K562 (cell line): ENCODE data around the gene ARHGAP9. TPM values are rescaled to one million over a fixed set of nuclear protein-coding genes. Genes with fewer than 3 reads are reported as not detected.

Experiments
- ETS2 ChIP-seq: IDR thresholded peaks from 2 replicates; pipeline ENCODE4 v1.6.1; 2016; ENCODE audit warnings: borderline replicate concordance, missing genetic modification characterization, mild to moderate bottlenecking, moderate library complexity, missing compliant biosample characterization; ENCODE audit not compliant: poor library complexity, severe bottlenecking
- MTA1 ChIP-seq: fragments of 450-650 bp; IDR thresholded peaks from 2 replicates; pipeline ENCODE4 v1.6.1; 2017; ENCODE audit warnings: borderline replicate concordance
- SMAD3 ChIP-seq: fragments of 450-650 bp; formaldehyde crosslinking; conservative IDR thresholded peaks from 2 replicates; pipeline ENCODE4 v1.4.0; 2020; ENCODE audit warnings: mild to moderate bottlenecking
- TEAD2 ChIP-seq: fragments of 450-650 bp; IDR thresholded peaks from 2 replicates; pipeline ENCODE4 v1.6.1; 2016; ENCODE audit warnings: missing genetic modification characterization, control low read depth, missing compliant biosample characterization
- ZEB2 ChIP-seq: fragments of 450-650 bp; IDR thresholded peaks from 2 replicates; pipeline ENCODE4 v1.6.1; 2016
- ZNF695 ChIP-seq: fragments of 450-650 bp; formaldehyde crosslinking; IDR thresholded peaks from 2 replicates; pipeline ENCODE4 v1.4.0; 2020; ENCODE audit warnings: mild to moderate bottlenecking, moderate library complexity
- polyA plus RNA-seq, 8 experiments: library from polyadenylated mRNA; depleted of rRNA in 4 of 8; stranded (reverse) in 5 of 8; unstranded in 3 of 8; fragments of >200 nt; fragmentation: Nextera tagmentation in 2 of 8; fragmentation: Illumina TruSeq in 1 of 8; extraction: Ambion mirVana in 2 of 8; extraction: Trizol in 1 of 8; gene quantifications; 2 replicates each; pipeline versions ENCODE4 v1.2.1 to v1.2.3, GENCODE V29; 2011 to 2014; ENCODE audit warnings: inconsistent platforms in 1 of 8, missing spikeins in 1 of 8
- total RNA-seq, 7 experiments: library from RNA; depleted of rRNA in 6 of 7; stranded (reverse); fragments of >200 nt in 6 of 7; fragmentation: Illumina TruSeq in 2 of 7; extraction: Trizol in 2 of 7; gene quantifications; 2 replicates each; pipeline versions ENCODE4 v1.2.1 to v1.2.3, GENCODE V29; 2011 to 2021; ENCODE audit warnings: low replicate concordance in 1 of 7
- TF ChIP-seq, protein P1 (sequence below): sonication (generic); formaldehyde crosslinking; IDR thresholded peaks from 2 replicates; pipeline ENCODE4 v1.8.1; 2022; ENCODE audit warnings: missing genetic modification reagents
- TF ChIP-seq, protein P2 (sequence below): sonication (generic); formaldehyde crosslinking; IDR thresholded peaks from 2 replicates; pipeline ENCODE4 v1.8.0; 2022; ENCODE audit warnings: missing genetic modification reagents, mild to moderate bottlenecking, borderline replicate concordance
- TF ChIP-seq, protein P3 (sequence below): IDR thresholded peaks from 2 replicates; pipeline ENCODE4 v1.6.1; 2014; ENCODE audit warnings: antibody characterized with exemption
- TF ChIP-seq, protein P4 (sequence below): fragments of 250-450 bp; sonication (Bioruptor Pico); IDR thresholded peaks from 2 replicates; pipeline ENCODE4 v1.5.0; 2021
- TF ChIP-seq, protein P5 (sequence below): fragments of 250-450 bp; sonication (Bioruptor Pico); IDR thresholded peaks from 2 replicates; pipeline ENCODE4 v1.4.0; 2020; ENCODE audit warnings: mild to moderate bottlenecking, moderate library complexity
- TF ChIP-seq, protein P6 (sequence below): fragments of 450-650 bp; formaldehyde crosslinking; IDR thresholded peaks from 2 replicates; pipeline ENCODE4 v1.4.0; 2020; ENCODE audit warnings: mild to moderate bottlenecking, moderate library complexity
- TF ChIP-seq, protein P7 (sequence below): IDR thresholded peaks from 2 replicates; pipeline ENCODE4 v1.6.1; 2016; ENCODE audit warnings: missing genetic modification characterization, missing compliant biosample characterization
- TF ChIP-seq, protein P8 (sequence below): fragments of 250-450 bp; sonication (Bioruptor Pico); IDR thresholded peaks from 2 replicates; pipeline ENCODE4 v1.5.0; 2021

The ARHGAP9 gene
- total and polyA plus RNA-seq, 9 of the 15 experiments (the other 6 are each of a cell fraction or from before 2014, with no cell fraction given), result 1.5 to 10.2 (median 5.1) TPM

DNA sequence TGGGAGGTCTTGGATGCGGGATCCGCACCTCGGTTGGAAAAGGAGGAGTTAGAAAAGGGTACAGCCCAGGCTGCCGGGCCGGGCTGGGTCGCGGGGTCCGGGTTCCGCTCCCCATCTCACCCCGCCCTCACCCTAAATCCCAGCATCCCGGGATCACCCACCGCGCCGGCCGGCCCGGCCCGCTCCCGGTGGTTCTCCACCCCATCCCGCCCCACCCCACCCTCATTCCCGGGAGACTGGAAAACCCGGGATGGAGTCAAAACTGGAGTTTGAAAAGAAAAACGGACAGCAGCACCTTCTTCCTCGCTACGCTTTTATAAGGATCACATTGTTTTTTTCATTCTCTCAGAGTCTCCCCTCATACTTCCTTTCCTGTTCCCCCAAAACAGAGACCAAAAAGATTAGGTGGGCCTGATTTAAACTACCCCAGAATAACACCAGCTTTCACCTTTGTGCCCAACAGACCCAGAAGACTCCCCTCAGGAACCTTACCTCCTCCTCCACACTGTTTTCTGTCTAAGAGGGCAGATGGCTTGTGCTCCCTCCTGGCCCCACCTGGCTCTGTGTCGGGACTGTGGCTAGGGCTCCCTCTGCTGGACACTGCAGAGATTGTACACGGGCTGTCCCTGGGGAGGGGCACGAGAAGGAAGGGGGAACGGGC lies 17.3 kb downstream of the ARHGAP9 start (continued):
- TF ChIP-seq, protein P1, sequence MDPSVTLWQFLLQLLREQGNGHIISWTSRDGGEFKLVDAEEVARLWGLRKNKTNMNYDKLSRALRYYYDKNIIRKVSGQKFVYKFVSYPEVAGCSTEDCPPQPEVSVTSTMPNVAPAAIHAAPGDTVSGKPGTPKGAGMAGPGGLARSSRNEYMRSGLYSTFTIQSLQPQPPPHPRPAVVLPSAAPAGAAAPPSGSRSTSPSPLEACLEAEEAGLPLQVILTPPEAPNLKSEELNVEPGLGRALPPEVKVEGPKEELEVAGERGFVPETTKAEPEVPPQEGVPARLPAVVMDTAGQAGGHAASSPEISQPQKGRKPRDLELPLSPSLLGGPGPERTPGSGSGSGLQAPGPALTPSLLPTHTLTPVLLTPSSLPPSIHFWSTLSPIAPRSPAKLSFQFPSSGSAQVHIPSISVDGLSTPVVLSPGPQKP (CRISPR knock-in tag), result no peak
- TF ChIP-seq, protein P2, sequence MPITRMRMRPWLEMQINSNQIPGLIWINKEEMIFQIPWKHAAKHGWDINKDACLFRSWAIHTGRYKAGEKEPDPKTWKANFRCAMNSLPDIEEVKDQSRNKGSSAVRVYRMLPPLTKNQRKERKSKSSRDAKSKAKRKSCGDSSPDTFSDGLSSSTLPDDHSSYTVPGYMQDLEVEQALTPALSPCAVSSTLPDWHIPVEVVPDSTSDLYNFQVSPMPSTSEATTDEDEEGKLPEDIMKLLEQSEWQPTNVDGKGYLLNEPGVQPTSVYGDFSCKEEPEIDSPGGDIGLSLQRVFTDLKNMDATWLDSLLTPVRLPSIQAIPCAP (CRISPR knock-in tag), result no peak
- no peak for TF ChIP-seq SMAD3 (CRISPR knock-in tag)
- no peak for TF ChIP-seq MTA1
- TF ChIP-seq, protein P3, sequence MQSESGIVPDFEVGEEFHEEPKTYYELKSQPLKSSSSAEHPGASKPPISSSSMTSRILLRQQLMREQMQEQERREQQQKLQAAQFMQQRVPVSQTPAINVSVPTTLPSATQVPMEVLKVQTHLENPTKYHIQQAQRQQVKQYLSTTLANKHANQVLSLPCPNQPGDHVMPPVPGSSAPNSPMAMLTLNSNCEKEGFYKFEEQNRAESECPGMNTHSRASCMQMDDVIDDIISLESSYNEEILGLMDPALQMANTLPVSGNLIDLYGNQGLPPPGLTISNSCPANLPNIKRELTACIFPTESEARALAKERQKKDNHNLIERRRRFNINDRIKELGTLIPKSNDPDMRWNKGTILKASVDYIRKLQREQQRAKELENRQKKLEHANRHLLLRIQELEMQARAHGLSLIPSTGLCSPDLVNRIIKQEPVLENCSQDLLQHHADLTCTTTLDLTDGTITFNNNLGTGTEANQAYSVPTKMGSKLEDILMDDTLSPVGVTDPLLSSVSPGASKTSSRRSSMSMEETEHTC, result no peak
- no peak for TF ChIP-seq ZNF695
- TF ChIP-seq, protein P4, sequence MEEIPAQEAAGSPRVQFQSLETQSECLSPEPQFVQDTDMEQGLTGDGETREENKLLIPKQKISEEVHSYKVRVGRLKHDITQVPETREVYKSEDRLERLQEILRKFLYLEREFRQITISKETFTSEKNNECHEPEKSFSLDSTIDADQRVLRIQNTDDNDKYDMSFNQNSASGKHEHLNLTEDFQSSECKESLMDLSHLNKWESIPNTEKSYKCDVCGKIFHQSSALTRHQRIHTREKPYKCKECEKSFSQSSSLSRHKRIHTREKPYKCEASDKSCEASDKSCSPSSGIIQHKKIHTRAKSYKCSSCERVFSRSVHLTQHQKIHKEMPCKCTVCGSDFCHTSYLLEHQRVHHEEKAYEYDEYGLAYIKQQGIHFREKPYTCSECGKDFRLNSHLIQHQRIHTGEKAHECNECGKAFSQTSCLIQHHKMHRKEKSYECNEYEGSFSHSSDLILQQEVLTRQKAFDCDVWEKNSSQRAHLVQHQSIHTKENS (CRISPR knock-in tag), result no peak
- TF ChIP-seq, protein P5, sequence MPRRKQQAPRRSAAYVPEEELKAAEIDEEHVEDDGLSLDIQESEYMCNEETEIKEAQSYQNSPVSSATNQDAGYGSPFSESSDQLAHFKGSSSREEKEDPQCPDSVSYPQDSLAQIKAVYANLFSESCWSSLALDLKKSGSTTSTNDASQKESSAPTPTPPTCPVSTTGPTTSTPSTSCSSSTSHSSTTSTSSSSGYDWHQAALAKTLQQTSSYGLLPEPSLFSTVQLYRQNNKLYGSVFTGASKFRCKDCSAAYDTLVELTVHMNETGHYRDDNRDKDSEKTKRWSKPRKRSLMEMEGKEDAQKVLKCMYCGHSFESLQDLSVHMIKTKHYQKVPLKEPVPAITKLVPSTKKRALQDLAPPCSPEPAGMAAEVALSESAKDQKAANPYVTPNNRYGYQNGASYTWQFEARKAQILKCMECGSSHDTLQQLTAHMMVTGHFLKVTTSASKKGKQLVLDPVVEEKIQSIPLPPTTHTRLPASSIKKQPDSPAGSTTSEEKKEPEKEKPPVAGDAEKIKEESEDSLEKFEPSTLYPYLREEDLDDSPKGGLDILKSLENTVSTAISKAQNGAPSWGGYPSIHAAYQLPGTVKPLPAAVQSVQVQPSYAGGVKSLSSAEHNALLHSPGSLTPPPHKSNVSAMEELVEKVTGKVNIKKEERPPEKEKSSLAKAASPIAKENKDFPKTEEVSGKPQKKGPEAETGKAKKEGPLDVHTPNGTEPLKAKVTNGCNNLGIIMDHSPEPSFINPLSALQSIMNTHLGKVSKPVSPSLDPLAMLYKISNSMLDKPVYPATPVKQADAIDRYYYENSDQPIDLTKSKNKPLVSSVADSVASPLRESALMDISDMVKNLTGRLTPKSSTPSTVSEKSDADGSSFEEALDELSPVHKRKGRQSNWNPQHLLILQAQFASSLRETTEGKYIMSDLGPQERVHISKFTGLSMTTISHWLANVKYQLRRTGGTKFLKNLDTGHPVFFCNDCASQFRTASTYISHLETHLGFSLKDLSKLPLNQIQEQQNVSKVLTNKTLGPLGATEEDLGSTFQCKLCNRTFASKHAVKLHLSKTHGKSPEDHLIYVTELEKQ (CRISPR knock-in tag), result no peak
- TF ChIP-seq TEAD2 (tag), result no peak
- TF ChIP-seq ETS2 (tag), result no peak
- TF ChIP-seq, protein P6, sequence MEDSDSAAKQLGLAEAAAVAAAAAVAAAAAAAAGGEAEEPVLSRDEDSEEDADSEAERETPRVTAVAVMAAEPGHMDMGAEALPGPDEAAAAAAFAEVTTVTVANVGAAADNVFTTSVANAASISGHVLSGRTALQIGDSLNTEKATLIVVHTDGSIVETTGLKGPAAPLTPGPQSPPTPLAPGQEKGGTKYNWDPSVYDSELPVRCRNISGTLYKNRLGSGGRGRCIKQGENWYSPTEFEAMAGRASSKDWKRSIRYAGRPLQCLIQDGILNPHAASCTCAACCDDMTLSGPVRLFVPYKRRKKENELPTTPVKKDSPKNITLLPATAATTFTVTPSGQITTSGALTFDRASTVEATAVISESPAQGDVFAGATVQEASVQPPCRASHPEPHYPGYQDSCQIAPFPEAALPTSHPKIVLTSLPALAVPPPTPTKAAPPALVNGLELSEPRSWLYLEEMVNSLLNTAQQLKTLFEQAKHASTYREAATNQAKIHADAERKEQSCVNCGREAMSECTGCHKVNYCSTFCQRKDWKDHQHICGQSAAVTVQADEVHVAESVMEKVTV (CRISPR knock-in tag), result no peak; the same call in 1 of the 2 replicates
- TF ChIP-seq, protein P7, sequence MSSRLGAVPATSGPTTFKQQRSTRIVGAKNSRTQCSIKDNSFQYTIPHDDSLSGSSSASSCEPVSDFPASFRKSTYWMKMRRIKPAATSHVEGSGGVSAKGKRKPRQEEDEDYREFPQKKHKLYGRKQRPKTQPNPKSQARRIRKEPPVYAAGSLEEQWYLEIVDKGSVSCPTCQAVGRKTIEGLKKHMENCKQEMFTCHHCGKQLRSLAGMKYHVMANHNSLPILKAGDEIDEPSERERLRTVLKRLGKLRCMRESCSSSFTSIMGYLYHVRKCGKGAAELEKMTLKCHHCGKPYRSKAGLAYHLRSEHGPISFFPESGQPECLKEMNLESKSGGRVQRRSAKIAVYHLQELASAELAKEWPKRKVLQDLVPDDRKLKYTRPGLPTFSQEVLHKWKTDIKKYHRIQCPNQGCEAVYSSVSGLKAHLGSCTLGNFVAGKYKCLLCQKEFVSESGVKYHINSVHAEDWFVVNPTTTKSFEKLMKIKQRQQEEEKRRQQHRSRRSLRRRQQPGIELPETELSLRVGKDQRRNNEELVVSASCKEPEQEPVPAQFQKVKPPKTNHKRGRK, result no peak
- peak; percentile 87; the same call in 1 of the 2 replicates for TF ChIP-seq ZEB2
- TF ChIP-seq, protein P8, sequence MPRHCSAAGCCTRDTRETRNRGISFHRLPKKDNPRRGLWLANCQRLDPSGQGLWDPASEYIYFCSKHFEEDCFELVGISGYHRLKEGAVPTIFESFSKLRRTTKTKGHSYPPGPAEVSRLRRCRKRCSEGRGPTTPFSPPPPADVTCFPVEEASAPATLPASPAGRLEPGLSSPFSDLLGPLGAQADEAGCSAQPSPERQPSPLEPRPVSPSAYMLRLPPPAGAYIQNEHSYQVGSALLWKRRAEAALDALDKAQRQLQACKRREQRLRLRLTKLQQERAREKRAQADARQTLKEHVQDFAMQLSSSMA (CRISPR knock-in tag), result no peak
